ENCODE measurements around the gene CDC14B.

Gene CDC14B

DNA sequence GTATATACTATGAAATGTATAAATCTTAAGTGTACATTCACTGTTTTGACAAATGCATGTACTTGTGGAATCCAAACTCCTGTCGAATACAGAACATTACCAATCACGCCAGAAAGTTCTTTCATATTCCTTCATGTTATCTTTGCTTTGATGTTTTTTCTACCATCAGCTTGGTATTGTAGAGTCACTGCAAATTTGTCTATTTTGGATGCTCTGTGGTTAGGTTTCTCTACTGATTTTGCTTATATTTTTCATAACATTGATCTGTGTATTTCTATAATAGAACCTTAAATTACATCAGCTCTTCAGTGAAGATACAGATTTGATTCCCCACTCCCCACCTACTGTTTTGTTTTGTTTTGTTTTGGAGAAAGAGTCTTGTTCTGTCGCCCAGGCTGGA lies 138.9 kb downstream of the CDC14B start:
- DNase-seq: no peak

DNA sequence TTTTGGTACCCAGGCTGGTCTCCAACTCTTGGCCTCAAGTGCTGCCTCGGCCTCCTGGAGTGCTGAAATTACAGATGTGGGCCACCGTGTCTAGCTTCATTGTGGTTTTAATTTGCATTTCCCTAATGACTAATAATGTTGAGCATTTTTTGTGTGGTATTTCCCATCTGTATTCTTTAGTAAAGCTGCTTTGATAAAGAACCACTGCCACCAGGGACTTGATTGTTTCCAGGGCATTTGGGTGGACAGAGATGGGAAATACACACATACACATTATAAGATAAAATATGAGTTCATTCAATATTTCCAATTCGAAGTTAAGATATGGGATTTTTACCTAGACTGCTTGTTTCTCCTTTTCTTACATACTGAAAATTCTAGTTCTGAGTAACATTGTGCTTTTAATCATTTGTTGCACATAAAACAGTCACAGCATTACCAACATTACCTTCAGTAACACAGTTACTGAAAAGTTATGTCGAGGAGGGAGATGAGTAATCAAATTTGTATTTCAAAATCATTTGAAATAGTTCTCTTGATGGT lies 140.7 kb downstream of the CDC14B start:
- DNase-seq: no peak

DNA sequence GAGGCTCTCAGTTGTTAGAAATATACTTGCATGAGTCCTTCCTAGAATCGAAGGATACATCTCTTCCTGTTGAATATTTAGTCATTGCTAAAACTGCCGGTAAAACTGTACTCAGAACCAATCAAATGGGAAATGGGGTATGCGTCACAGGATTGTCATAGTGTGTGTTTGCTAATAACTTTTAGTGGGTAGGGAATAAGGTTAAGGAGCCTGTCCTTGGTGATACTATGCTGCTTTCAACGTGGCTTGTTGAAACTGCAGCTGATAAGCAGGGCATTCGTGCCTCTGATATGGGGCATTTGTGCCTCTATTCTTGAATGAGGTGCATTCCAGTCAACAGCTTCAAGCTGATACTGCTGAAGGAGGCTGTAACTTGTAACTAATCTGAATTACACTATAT lies 143.1 kb downstream of the CDC14B start:
- no peak for DNase-seq

DNA sequence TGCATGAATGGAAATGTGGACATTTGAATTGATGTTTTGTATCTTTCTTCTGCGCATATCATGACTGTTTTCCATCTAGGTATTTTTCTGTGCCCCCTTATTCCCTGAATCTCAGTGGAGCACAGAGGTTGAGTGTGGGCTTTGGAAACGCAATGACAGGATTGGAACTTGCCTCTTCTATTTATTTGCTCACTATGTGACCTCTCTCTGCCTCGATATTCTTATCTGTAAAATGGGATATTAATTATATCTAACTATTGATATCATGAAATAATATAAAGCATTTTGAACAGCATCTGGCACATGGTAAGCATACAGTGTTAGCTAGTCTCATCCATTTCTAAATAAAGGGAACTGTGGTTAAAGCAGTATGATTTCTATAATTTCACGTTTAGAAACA lies 143.6 kb downstream of the CDC14B start:
- DNase-seq: no peak

DNA sequence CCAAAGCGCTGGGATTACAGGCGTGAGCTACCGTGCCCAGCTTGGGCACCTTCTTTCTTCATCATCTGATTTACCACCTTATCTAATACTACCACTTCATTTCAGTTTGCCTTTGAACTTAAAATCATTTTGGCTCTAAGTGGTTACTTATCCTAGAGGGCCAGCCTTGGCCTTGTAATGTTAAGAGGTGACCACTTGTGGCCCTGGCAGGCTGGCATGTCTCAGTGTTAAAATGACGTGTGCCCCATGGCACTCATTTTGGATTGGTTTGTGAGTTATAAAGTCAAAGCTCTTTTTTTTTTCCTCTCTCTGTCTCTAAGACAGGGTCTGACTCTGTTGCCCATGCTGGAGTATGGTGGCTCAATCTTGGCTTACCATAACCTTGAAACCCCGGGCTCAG lies 151.9 kb downstream of the CDC14B start:
- DNase-seq: no peak

DNA sequence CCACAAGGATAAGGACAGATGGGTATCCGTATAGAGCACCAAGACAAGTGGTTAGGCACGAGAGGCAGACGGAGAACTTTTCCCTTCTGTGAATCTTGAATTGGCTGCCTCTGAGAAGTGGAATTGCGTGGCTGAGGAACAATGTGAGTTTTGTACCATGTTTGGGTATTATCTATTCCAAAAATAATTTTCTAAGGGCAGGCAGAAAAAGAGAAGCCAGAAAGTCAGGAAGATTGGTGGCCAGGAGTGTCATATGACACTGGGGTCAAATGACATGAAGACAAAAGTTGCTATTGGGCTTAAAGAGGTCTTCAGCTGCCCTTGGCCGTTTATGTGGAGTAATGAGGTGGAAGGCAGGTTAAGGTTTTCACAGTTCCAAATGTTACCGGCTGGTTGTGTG lies 155.2 kb downstream of the CDC14B start:
- DNase-seq: no peak

DNA sequence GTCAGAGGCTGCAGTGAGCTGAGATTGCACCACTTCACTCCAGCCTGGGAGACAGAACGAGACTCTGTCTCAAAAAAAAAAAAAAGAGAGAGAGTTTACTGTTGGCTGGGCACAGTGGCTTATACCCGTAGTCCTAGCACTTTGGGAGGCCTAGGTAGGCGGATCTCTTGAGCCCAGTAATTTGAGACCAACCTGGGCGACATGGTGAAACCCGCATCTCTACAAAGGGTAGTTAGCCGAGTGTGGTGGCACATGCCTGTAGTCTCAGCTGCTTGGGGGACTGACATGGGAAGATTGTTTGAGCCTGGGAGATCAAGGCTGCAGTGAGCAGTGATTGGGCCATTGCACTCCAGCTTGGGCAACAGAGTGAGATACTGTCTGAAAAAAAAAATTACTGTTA lies 157.1 kb downstream of the CDC14B start:
- no peak for DNase-seq

DNA sequence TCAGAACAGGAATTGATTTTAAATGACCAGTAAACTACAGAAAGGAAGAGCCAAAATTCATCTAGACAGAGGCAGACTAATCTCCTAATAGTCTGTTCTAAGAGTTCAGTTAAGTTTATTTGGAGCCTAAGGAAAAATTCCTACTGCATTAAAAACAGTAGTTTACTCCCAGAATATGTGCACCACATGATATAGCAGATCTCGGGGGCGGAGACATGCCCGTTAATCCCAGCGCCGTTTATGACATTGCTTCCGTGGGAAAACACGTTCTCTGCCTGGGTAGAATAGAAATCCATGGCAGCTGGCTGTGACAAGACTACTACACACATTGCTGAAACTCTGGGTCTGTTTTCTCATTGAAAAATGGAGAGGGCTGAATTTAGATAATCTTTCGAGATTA lies 158.3 kb downstream of the CDC14B start:
- DNase-seq: no peak

DNA sequence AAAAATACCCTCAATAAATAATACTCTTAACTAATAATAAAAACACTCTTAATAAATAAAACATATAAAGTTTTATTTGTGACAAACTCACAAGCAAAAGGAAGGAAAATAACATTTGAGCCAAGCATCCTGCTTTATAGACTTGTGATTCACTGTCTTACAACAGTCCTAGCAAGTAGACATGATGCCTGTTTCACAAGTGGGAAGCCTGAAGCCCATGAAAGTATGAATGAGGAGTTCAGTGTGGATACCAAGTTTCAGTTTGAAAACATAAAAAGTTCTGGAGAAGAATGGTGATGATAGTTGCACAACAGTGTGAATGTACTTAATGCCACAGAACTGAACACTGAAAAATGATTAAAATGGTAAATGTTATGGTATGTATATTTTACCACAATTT lies 158.8 kb downstream of the CDC14B start:
- DNase-seq: no peak

DNA sequence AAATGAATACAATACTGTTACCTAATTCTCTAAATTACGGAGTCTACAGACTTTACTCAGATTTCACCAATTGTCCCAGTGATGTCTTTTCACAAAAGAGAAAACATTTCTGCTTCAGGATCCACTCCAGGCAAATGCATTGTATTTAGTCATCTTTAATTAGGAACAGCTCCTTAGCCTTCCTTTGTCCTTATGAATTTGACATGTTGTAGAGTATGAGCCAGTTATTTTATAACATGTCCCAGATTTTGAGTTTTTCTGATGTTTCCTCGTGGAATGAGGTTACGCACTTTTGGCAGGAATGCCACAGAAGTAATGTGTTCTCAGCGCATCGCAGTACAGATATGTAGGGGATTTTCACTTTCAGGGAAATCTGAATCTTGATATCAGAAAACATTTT lies 159.2 kb downstream of the CDC14B start:
- DNase-seq: no peak

DNA sequence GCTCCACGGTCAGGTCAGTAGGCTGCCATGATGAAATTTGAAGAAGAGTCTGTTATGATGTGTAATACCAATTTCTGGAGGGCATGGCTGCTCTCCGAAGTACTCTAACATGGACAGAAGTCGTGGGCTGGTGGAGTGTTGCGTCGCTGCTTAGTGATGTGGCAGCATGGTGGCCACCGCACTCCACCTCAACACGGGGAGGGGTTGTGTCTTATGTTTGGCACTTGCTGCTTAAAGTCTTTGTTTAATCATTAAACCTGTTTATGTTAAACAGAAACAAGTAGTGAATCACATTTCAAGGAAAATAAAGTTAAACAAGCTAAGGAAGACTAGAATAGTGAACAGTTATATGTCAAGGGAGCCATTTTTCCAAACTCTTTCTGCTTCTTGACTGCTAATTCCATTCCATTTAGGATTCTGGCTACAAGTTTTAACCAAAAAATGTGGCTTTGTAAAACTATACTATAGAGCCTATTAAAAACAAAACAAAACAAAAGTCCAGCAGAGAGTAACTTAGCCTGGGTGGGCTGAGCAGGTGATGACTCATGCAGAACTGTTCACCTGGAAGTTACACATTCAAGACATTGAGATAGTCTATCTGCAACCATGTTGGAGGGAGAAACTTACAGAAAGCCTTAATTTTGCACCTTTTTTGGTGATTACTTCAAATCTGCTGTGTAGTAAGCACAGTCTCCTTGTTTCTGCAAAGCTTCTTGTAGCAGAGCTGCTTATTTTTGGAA lies 160.2 kb downstream of the CDC14B start:
- DNase-seq: no peak

DNA sequence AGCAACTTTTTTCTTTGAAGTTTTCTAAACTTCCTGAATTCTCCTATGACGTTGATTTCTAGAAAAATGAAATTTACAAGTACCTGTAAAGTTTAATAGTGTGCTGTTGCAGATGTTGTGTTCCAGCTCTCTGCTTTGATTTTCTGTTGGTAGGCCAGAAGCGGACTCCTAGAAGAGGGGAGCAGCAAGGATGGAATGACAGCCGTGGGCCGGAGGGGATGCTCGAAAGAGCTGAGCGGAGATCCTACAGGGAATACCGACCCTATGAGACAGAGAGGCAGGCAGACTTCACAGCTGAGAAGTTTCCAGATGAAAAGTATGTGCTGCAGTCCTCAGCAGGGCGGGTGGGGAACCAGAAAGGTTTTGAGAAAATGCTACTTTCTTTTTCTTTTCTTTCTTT lies 161.4 kb downstream of the CDC14B start:
- no peak for DNase-seq

DNA sequence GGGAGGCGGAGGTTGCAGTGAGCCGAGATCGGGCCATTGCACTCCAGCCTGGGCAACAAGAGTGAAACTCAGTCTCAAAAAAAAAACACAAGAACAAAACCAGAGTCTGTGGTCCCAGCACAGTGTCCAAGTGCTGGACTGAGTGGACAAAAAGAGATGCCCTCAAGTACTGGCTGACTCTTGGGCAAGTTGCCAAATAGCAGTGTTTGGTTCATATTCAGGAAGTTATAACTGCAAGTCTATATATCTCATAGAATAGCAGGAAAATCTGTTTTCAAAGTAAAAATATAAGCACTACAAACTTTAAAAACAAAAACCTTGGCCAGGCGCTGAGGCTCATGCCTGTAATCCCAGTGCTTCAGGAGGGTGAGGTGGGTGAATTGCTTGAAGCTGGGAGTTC lies 162.4 kb downstream of the CDC14B start:
- DNase-seq: no peak

DNA sequence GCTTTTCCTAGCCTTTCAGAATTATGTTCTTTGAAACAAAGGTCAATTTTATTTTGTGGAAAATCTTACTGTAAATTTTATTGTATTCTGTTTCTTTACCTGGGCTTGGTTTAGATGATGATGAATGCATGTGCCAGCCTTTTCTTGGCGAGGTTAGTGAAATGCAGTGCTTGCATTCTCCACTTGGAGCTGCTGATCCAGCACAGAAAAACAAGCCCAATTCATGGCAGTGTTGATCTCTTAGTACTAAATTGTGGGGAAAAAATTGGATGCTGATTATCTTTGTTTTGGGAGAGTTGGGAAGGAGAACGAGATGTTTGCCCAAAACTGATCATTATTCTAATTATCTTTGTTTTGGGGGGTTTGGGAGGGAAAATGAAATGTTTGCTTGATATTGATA lies 166.0 kb downstream of the CDC14B start:
- DNase-seq: no peak

DNA sequence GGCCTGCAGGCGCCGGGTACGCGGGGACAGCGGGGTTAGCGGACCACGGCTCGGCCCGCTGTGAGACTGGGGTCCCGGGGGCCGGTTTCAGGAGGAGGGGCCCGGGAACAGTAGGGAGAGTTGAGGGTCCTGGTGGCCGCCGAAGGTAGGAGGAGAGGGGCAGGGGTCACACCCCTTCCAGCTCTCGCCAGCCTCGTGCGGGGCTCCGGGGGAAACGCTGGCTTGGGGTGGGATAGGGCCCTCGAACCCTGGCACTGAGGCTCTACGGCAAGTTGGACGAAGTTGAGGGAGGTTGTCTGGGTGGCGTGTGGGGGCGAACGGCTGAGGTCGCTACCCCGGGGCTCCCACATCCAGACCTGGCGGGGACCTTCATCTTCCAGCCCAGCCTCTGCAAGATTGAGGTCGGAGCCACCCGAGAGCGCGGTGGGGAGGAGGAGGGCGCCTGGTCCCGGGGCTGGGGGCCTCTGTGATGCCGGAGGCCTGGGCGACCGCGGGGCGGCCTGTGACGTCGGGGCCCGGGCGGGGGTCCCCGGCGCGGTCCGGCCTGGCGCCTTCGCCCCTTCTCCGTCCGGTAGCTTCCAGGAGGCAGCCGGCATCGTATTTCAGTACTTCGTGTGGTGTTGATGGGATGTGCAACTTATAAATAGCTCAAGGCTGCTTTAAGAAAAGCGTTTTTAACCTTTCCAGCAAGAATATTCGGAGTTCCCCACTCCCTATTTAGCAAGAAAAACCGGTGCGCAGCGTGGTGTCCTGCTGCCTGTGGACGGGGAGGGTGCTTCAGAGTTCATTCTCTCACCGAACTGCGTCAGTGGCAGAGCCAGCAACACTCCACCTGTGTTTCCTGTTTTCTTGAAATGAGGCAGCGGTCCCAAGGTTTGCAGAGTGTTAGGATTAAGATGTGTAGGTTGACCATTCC lies 168.8 kb downstream of the CDC14B start:
- DNase-seq: no peak
